Lower leg skin (tissue), 3 donors: Measurements from ENCODE around the gene MCTP1.

Experiments
- POLR2A ChIP-seq, 2 donors: fragments of 450-650 bp; IDR thresholded peaks; one replicate each; pipeline ENCODE4 v1.6.1; 2016 to 2017; ENCODE audit warnings: antibody characterized with exemption in 2 of 2, mild to moderate bottlenecking in 1 of 2, moderate library complexity in 1 of 2
- TF ChIP-seq, protein P1 (sequence below), 3 donors: fragments of 450-650 bp; IDR thresholded peaks; one replicate each; pipeline ENCODE4 v1.5.1; 2016; ENCODE audit warnings: antibody characterized with exemption in 3 of 3, mild to moderate bottlenecking in 3 of 3, moderate library complexity in 2 of 3

DNA sequence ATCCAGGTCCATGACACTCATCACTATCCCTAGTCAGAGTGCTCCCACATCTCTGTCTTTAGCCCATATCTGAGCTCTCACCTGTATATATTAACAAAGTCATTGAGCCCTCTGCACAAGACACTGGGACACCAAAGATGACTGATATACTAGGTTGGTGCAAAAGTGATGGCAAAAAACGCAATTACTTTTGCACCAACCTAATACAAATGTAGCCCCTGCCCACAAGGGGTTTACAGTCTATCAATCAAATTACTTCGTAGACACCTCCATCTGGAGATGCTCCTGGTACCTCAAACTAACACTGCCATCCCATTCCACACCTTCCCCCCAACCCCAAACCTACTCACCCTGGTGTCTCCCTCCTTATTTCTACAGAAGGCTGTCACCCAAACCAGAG lies 194.1 kb downstream of the MCTP1 start:
- TF ChIP-seq, protein P1, sequence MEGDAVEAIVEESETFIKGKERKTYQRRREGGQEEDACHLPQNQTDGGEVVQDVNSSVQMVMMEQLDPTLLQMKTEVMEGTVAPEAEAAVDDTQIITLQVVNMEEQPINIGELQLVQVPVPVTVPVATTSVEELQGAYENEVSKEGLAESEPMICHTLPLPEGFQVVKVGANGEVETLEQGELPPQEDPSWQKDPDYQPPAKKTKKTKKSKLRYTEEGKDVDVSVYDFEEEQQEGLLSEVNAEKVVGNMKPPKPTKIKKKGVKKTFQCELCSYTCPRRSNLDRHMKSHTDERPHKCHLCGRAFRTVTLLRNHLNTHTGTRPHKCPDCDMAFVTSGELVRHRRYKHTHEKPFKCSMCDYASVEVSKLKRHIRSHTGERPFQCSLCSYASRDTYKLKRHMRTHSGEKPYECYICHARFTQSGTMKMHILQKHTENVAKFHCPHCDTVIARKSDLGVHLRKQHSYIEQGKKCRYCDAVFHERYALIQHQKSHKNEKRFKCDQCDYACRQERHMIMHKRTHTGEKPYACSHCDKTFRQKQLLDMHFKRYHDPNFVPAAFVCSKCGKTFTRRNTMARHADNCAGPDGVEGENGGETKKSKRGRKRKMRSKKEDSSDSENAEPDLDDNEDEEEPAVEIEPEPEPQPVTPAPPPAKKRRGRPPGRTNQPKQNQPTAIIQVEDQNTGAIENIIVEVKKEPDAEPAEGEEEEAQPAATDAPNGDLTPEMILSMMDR (IDR thresholded peaks at IDR 0.05) = no peak
- no peak for TF ChIP-seq POLR2A (IDR thresholded peaks at IDR 0.05)
